ENCODE data around the gene TSPEAR. TPM values are rescaled to one million over a fixed set of nuclear protein-coding genes. Genes with fewer than 3 reads are reported as not detected.

Gene TSPEAR
- total RNA-seq, 1 experiment from 2014 or later, result 2.1 TPM

DNA sequence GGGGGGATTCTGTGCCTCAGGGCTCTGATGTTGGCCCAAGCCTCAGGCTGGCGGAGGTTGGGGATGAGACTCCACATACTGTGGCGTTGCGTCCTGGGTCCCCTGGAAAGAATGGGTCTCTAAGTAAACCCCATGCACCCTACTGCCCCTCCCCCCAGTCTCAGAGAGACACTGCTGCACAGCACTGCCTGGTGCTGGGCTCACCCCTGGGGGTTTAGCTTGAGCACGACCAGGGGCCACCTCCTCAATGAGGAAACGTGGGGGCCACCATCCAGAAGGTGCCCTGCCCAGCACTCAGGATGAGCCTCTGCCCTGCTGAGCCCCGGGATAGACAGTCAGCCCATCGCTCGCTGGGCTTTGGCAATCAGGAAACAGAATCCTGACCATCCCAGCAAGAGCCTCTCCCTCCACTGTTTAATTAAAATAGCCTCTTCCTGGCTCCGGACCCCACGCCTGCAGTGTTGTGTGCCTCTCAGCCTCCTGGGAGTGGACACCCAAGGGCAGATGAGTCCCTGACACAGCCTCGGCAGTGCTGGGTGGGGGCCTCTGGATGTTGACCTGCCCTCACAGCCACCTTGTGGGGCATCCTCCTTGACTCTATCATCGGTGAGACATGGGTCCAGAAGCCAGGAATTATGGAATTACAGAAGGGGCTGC lies 141.4 kb downstream of the TSPEAR start (continued):
- TF ChIP-seq, protein P1, sequence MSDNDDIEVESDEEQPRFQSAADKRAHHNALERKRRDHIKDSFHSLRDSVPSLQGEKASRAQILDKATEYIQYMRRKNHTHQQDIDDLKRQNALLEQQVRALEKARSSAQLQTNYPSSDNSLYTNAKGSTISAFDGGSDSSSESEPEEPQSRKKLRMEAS (CRISPR knock-in tag; IDR thresholded peaks at IDR 0.05), result no peak
- TF ChIP-seq, protein P2, sequence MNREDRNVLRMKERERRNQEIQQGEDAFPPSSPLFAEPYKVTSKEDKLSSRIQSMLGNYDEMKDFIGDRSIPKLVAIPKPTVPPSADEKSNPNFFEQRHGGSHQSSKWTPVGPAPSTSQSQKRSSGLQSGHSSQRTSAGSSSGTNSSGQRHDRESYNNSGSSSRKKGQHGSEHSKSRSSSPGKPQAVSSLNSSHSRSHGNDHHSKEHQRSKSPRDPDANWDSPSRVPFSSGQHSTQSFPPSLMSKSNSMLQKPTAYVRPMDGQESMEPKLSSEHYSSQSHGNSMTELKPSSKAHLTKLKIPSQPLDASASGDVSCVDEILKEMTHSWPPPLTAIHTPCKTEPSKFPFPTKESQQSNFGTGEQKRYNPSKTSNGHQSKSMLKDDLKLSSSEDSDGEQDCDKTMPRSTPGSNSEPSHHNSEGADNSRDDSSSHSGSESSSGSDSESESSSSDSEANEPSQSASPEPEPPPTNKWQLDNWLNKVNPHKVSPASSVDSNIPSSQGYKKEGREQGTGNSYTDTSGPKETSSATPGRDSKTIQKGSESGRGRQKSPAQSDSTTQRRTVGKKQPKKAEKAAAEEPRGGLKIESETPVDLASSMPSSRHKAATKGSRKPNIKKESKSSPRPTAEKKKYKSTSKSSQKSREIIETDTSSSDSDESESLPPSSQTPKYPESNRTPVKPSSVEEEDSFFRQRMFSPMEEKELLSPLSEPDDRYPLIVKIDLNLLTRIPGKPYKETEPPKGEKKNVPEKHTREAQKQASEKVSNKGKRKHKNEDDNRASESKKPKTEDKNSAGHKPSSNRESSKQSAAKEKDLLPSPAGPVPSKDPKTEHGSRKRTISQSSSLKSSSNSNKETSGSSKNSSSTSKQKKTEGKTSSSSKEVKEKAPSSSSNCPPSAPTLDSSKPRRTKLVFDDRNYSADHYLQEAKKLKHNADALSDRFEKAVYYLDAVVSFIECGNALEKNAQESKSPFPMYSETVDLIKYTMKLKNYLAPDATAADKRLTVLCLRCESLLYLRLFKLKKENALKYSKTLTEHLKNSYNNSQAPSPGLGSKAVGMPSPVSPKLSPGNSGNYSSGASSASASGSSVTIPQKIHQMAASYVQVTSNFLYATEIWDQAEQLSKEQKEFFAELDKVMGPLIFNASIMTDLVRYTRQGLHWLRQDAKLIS (CRISPR knock-in tag; IDR thresholded peaks at IDR 0.05; ENCODE audit: borderline replicate concordance), result no peak

DNA sequence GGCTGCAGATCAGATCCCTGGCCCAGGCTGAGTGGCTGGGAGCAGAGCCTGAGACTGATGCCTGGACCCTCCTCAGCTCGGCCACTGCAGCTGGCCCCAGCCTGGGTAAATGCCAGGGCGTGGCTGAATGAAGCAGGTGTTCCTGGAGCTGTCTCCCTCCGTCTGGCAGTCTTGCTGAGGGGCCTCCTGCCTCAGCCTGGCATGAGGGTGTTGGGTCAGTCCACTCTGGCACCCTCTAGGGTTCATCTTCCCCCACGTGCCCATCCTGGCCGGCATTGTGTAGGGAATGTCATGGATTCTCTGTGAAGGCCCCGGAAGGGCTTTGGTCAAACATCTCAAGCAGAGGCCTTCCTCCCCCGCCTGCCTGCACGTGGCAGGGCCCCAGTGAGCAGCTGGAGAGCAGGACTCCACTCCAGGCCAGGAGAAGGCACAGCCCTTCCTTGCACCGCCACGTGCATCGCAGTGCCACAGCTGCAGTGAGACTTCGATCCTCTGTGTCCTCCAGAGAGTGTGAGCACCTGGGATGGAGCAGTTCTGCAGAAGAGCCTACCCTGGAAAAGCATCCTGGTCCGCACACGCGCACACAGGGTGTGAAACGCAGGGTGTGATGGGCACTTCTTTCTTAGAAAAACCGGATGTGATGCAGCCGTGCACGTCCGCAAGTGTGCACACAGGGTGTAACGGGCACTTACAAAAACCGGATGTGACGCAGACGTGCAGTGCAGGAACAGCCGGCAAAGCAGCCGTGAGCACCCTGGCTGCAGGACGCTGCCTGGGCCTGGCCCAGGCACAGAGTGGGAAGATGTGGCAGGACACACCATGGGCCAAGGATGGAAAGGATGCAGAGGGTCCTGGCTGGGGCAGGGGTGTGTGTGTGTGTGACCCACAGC lies 142.5 kb downstream of the TSPEAR start:
- ATAC-seq (no peak), DNase-seq (ENCODE audit: low spot score) (no peak)
- no peak overlapping the region for H3K27ac Mint-ChIP-seq
- POLR2A ChIA-PET, result no interaction called here
- H3K9me3 Mint-ChIP-seq, result peaks cover 23% of the 10 kb centered on the region
- H3K27me3 Mint-ChIP-seq (ENCODE audit: low read depth), result peaks cover 6% of the 10 kb centered on the region
- peaks cover 17% of the 10 kb centered on the region for H3K36me3 Mint-ChIP-seq
- no peaks in the 10 kb centered on the region for H3K4me1 Mint-ChIP-seq
- CTCF ChIA-PET, result interaction anchor here (1.2 kb wide), 1 partner anchor 224 kb away, joined by 3 read pairs; no protein-coding TSS in a partner anchor
- TF ChIP-seq, protein P3, sequence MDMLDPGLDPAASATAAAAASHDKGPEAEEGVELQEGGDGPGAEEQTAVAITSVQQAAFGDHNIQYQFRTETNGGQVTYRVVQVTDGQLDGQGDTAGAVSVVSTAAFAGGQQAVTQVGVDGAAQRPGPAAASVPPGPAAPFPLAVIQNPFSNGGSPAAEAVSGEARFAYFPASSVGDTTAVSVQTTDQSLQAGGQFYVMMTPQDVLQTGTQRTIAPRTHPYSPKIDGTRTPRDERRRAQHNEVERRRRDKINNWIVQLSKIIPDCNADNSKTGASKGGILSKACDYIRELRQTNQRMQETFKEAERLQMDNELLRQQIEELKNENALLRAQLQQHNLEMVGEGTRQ (CRISPR knock-in tag; IDR thresholded peaks at IDR 0.05), result no peak
- H3K4me3 Mint-ChIP-seq, result no peak overlapping the region

DNA sequence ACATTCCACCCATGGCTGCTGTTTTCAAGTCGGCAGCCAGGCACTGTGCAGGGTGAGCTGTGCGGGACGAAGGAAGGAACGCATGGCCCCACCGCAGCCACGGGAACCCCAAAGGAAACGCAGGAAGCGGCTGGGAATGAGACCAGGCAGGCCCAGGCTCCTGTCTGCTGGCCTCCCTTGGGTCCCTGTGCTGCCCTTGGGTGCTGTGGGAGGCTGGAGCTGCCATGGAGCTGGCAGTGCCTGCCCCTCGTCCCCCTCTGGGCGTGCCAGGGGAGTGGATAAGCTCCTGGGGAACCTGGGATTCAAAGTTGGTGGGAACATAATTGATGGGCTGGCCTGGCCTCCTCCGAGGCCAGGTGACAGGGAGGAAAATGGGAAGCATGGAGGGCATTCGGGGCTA lies 143.1 kb downstream of the TSPEAR start:
- peaks cover 23% of the 10 kb centered on the region for H3K9me3 Mint-ChIP-seq
- ATAC-seq, result no peak; the same call in 1 of the 2 replicates
- POLR2A ChIA-PET, result no interaction called here
- CTCF ChIA-PET, result interaction anchor here (1.2 kb wide), 1 partner anchor 225 kb away, joined by 3 read pairs; no protein-coding TSS in a partner anchor
- H3K27ac Mint-ChIP-seq, result no peak overlapping the region
- no peaks in the 10 kb centered on the region for H3K4me1 Mint-ChIP-seq
- peaks cover 6% of the 10 kb centered on the region for H3K27me3 Mint-ChIP-seq (ENCODE audit: low read depth)
- DNase-seq (ENCODE audit: low spot score), result no peak
- TF ChIP-seq, protein P4, sequence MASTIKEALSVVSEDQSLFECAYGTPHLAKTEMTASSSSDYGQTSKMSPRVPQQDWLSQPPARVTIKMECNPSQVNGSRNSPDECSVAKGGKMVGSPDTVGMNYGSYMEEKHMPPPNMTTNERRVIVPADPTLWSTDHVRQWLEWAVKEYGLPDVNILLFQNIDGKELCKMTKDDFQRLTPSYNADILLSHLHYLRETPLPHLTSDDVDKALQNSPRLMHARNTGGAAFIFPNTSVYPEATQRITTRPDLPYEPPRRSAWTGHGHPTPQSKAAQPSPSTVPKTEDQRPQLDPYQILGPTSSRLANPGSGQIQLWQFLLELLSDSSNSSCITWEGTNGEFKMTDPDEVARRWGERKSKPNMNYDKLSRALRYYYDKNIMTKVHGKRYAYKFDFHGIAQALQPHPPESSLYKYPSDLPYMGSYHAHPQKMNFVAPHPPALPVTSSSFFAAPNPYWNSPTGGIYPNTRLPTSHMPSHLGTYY (CRISPR knock-in tag; IDR thresholded peaks at IDR 0.05), result no peak
- no peak for TF ChIP-seq ZNF671 (CRISPR knock-in tag; IDR thresholded peaks at IDR 0.05)
- TF ChIP-seq TCF7 (CRISPR knock-in tag; IDR thresholded peaks at IDR 0.05; ENCODE audit: low read depth), result no peak
- TF ChIP-seq, protein P5, sequence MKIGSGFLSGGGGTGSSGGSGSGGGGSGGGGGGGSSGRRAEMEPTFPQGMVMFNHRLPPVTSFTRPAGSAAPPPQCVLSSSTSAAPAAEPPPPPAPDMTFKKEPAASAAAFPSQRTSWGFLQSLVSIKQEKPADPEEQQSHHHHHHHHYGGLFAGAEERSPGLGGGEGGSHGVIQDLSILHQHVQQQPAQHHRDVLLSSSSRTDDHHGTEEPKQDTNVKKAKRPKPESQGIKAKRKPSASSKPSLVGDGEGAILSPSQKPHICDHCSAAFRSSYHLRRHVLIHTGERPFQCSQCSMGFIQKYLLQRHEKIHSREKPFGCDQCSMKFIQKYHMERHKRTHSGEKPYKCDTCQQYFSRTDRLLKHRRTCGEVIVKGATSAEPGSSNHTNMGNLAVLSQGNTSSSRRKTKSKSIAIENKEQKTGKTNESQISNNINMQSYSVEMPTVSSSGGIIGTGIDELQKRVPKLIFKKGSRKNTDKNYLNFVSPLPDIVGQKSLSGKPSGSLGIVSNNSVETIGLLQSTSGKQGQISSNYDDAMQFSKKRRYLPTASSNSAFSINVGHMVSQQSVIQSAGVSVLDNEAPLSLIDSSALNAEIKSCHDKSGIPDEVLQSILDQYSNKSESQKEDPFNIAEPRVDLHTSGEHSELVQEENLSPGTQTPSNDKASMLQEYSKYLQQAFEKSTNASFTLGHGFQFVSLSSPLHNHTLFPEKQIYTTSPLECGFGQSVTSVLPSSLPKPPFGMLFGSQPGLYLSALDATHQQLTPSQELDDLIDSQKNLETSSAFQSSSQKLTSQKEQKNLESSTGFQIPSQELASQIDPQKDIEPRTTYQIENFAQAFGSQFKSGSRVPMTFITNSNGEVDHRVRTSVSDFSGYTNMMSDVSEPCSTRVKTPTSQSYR (CRISPR knock-in tag; IDR thresholded peaks at IDR 0.05), result no peak
- no peak overlapping the region for H3K4me3 Mint-ChIP-seq
- H3K36me3 Mint-ChIP-seq, result peaks cover 17% of the 10 kb centered on the region
